Liver (tissue), 3 donors: ENCODE measurements around the gene TRIM29.

Experiments used
- EGR1 ChIP-seq, 2 donors: IDR thresholded peaks; 2 replicates each; pipeline ENCODE4 v1.6.1; 2016 to 2018; ENCODE audit warnings: antibody characterized with exemption in 2 of 2, low read depth in 2 of 2
- FOXA1 ChIP-seq: IDR thresholded peaks from 2 replicates; pipeline ENCODE4 v1.6.1; 2016; ENCODE audit warnings: antibody characterized with exemption
- GABPA ChIP-seq, 2 donors: IDR thresholded peaks in 1 of 2; conservative IDR thresholded peaks in 1 of 2; 2 replicates each; pipeline ENCODE4 v1.6.1; 2016; ENCODE audit warnings: antibody characterized with exemption in 2 of 2, mild to moderate bottlenecking in 1 of 2, moderate library complexity in 1 of 2
- RAD21 ChIP-seq, 2 donors: IDR thresholded peaks; 2 replicates each; pipeline ENCODE4 v1.6.1; 2016; ENCODE audit warnings: antibody characterized with exemption in 2 of 2, mild to moderate bottlenecking in 2 of 2
- SP1 ChIP-seq: IDR thresholded peaks from 2 replicates; pipeline ENCODE4 v1.6.1; 2018; ENCODE audit warnings: antibody characterized with exemption, mild to moderate bottlenecking
- TAF1 ChIP-seq: conservative IDR thresholded peaks from 2 replicates; pipeline ENCODE4 v1.6.1; 2016; ENCODE audit warnings: antibody characterized with exemption, mild to moderate bottlenecking
- TF ChIP-seq, protein P1 (sequence below): fragments of 150-350 bp; IDR thresholded peaks from 2 replicates; pipeline ENCODE4 v1.5.1; 2017; ENCODE audit warnings: improper control_type of control experiment, low read depth, low read length; ENCODE audit not compliant: missing input control
- TF ChIP-seq, protein P2 (sequence below): IDR thresholded peaks from 2 replicates; pipeline ENCODE4 v1.6.1; 2016; ENCODE audit warnings: antibody characterized with exemption
- TF ChIP-seq, protein P3 (sequence below): IDR thresholded peaks from 2 replicates; pipeline ENCODE4 v1.6.1; 2016; ENCODE audit warnings: antibody characterized with exemption
- TF ChIP-seq, protein P4 (sequence below): IDR thresholded peaks from 2 replicates; pipeline ENCODE4 v1.6.1; 2016; ENCODE audit warnings: antibody characterized with exemption
- donor health status: healthy.
- donor health status: healthy.

DNA sequence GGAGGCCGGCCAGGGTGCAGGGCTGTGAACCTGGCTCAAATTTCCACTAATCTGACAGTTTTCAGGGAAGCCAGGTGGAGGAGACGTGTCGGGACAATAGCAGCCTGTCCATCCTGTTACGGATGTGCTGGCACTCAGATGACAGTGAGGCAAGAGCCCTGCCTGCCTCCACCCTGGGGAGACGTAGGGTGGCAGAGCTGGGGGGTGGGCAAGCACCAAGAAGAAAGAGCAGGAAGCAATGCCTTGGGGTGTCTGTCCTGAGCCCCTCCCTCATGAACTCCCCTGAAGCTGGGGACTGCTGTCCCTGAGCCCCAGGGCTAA is 10.0 kb upstream of the TRIM29 start:
- TF ChIP-seq, protein P1, sequence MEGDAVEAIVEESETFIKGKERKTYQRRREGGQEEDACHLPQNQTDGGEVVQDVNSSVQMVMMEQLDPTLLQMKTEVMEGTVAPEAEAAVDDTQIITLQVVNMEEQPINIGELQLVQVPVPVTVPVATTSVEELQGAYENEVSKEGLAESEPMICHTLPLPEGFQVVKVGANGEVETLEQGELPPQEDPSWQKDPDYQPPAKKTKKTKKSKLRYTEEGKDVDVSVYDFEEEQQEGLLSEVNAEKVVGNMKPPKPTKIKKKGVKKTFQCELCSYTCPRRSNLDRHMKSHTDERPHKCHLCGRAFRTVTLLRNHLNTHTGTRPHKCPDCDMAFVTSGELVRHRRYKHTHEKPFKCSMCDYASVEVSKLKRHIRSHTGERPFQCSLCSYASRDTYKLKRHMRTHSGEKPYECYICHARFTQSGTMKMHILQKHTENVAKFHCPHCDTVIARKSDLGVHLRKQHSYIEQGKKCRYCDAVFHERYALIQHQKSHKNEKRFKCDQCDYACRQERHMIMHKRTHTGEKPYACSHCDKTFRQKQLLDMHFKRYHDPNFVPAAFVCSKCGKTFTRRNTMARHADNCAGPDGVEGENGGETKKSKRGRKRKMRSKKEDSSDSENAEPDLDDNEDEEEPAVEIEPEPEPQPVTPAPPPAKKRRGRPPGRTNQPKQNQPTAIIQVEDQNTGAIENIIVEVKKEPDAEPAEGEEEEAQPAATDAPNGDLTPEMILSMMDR, result no peak
- TF ChIP-seq RAD21 (IDR thresholded peaks at IDR 0.05) (no peak), TAF1 (no peak), FOXA1 (no peak), GABPA (IDR thresholded peaks at IDR 0.05 in 1 of 2, conservative IDR thresholded peaks at IDR 0.05 in 1 of 2) (no peak), SP1 (no peak), EGR1 (IDR thresholded peaks at IDR 0.05; ENCODE audit: low read depth in 2 of 2) (no peak)
- TF ChIP-seq, protein P2, sequence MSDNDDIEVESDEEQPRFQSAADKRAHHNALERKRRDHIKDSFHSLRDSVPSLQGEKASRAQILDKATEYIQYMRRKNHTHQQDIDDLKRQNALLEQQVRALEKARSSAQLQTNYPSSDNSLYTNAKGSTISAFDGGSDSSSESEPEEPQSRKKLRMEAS, result no peak
- TF ChIP-seq, protein P3, sequence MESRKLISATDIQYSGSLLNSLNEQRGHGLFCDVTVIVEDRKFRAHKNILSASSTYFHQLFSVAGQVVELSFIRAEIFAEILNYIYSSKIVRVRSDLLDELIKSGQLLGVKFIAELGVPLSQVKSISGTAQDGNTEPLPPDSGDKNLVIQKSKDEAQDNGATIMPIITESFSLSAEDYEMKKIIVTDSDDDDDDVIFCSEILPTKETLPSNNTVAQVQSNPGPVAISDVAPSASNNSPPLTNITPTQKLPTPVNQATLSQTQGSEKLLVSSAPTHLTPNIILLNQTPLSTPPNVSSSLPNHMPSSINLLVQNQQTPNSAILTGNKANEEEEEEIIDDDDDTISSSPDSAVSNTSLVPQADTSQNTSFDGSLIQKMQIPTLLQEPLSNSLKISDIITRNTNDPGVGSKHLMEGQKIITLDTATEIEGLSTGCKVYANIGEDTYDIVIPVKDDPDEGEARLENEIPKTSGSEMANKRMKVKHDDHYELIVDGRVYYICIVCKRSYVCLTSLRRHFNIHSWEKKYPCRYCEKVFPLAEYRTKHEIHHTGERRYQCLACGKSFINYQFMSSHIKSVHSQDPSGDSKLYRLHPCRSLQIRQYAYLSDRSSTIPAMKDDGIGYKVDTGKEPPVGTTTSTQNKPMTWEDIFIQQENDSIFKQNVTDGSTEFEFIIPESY, result no peak
- TF ChIP-seq, protein P4, sequence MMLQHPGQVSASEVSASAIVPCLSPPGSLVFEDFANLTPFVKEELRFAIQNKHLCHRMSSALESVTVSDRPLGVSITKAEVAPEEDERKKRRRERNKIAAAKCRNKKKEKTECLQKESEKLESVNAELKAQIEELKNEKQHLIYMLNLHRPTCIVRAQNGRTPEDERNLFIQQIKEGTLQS, result no peak
